GM23338 (cell line): ENCODE results near the gene RPL26. TPM values are rescaled to one million over a fixed set of nuclear protein-coding genes. Genes with fewer than 3 reads are reported as not detected.

ENCODE experiments used
- ATAC-seq: fragments of 200-7000 bp; cut with Tn5 transposase; 3 replicates; pipeline ENCODE4 v1.9.1; 2020
- DNase-seq: peaks from one replicate; pipeline ENCODE4 v3.0.0-alpha.2; 2015; ENCODE audit warnings: low spot score
- H2AFZ ChIP-seq: fragments of 200-600 bp; sonication (generic); 2 replicates; pipeline ENCODE4 v1.8.0; 2016; ENCODE audit warnings: antibody characterized with exemption, mild to moderate bottlenecking, moderate library complexity
- H3F3A ChIP-seq: fragments of 200-600 bp; sonication (generic); replicated peaks from 2 replicates; pipeline ENCODE4 v1.8.0; 2017; ENCODE audit warnings: antibody characterized with exemption, mixed run types, low read depth
- H3K27ac ChIP-seq: fragments of 200-600 bp; sonication (generic); 2 replicates; pipeline ENCODE4 v1.6.1; 2016; ENCODE audit warnings: low read depth
- H3K27me3 ChIP-seq: fragments of 200-600 bp; sonication (generic); 2 replicates; pipeline ENCODE4 v1.8.0; 2016; ENCODE audit warnings: mild to moderate bottlenecking, mixed run types, moderate library complexity; ENCODE audit not compliant: insufficient read depth
- H3K36me3 ChIP-seq: fragments of 200-600 bp; sonication (generic); 2 replicates; pipeline ENCODE4 v1.8.0; 2016; ENCODE audit warnings: mild to moderate bottlenecking; ENCODE audit not compliant: insufficient read depth
- H3K4me1 ChIP-seq: fragments of 200-600 bp; sonication (generic); 2 replicates; pipeline ENCODE4 v1.8.0; 2016; ENCODE audit warnings: mild to moderate bottlenecking, moderate library complexity; ENCODE audit not compliant: insufficient read depth
- H3K4me2 ChIP-seq: fragments of 200-600 bp; sonication (generic); 2 replicates; pipeline ENCODE4 v1.7.1; 2017; ENCODE audit warnings: mixed run types
- H3K4me3 ChIP-seq: fragments of 200-600 bp; sonication (generic); 2 replicates; pipeline ENCODE4 v1.6.1; 2016; ENCODE audit warnings: mixed run types
- H3K79me2 ChIP-seq: fragments of 200-600 bp; sonication (generic); replicated peaks from 2 replicates; pipeline ENCODE4 v1.8.0; 2017; ENCODE audit warnings: mild to moderate bottlenecking; ENCODE audit not compliant: insufficient read depth
- H3K9me2 ChIP-seq: fragments of 200-600 bp; sonication (generic); 2 replicates; pipeline ENCODE4 v1.8.0; 2017; ENCODE audit not compliant: insufficient read depth
- H4K20me1 ChIP-seq: fragments of 200-600 bp; sonication (generic); replicated peaks from 2 replicates; pipeline ENCODE4 v1.8.0; 2017; ENCODE audit warnings: mild to moderate bottlenecking; ENCODE audit not compliant: insufficient read depth
- H3K27ac Mint-ChIP-seq: 2 replicates; pipeline ENCODE4 v1.8.0; 2020; ENCODE audit warnings: inconsistent platforms, mild to moderate bottlenecking, moderate library complexity, mixed read lengths
- H3K27me3 Mint-ChIP-seq: 3 replicates; pipeline ENCODE4 v1.8.0; 2022; ENCODE audit warnings: low read depth, mild to moderate bottlenecking, moderate library complexity, mixed read lengths, inconsistent platforms; ENCODE audit not compliant: insufficient read depth, poor library complexity
- H3K36me3 Mint-ChIP-seq: 3 replicates; pipeline ENCODE4 v1.8.0; 2021; ENCODE audit warnings: low read depth, mild to moderate bottlenecking, inconsistent platforms, moderate library complexity, mixed read lengths
- H3K4me1 Mint-ChIP-seq: 3 replicates; pipeline ENCODE4 v1.8.0; 2020; ENCODE audit warnings: mild to moderate bottlenecking, inconsistent platforms, mixed read lengths
- H3K4me3 Mint-ChIP-seq: 3 replicates; pipeline ENCODE4 v1.8.0; 2021; ENCODE audit warnings: moderate library complexity, mild to moderate bottlenecking, inconsistent platforms, mixed read lengths
- H3K9me3 Mint-ChIP-seq: 3 replicates; pipeline ENCODE4 v1.8.0; 2020; ENCODE audit warnings: moderate library complexity, mild to moderate bottlenecking, inconsistent platforms, mixed read lengths
- CREB1 ChIP-seq: fragments of 250-450 bp; sonication (Bioruptor Pico); IDR thresholded peaks from 2 replicates; pipeline ENCODE4 v1.5.0; 2020; ENCODE audit warnings: low read depth, mild to moderate bottlenecking, moderate library complexity
- EZH2 ChIP-seq: fragments of 200-600 bp; sonication (generic); IDR thresholded peaks from one replicate; pipeline ENCODE4 v1.8.0; 2017; ENCODE audit warnings: antibody characterized with exemption, mild to moderate bottlenecking, low read depth; ENCODE audit not compliant: unreplicated experiment
- EZH2phosphoT487 ChIP-seq: fragments of 200-600 bp; sonication (generic); IDR thresholded peaks from one replicate; pipeline ENCODE4 v1.8.1; 2018; ENCODE audit warnings: antibody characterized with exemption; ENCODE audit not compliant: unreplicated experiment
- JUNB ChIP-seq: IDR thresholded peaks from one replicate; pipeline ENCODE4 v1.6.1; 2016; ENCODE audit warnings: antibody characterized with exemption; ENCODE audit not compliant: unreplicated experiment
- NANOG ChIP-seq: IDR thresholded peaks from 2 replicates; pipeline ENCODE4 v1.6.1; 2016; ENCODE audit warnings: antibody characterized with exemption, borderline replicate concordance
- POLR2AphosphoS5 ChIP-seq: IDR thresholded peaks from 2 replicates; pipeline ENCODE4 v1.6.1; 2016; ENCODE audit warnings: antibody characterized with exemption, low read depth
- STAT1 ChIP-seq: IDR thresholded peaks from one replicate; pipeline ENCODE4 v1.6.1; 2016; ENCODE audit warnings: antibody characterized with exemption; ENCODE audit not compliant: unreplicated experiment
- ZNF114 ChIP-seq: fragments of 250-450 bp; sonication (Bioruptor Pico); IDR thresholded peaks from 2 replicates; pipeline ENCODE4 v1.5.0; 2020; ENCODE audit warnings: mild to moderate bottlenecking, moderate library complexity
- ZNF331 ChIP-seq: fragments of 250-450 bp; sonication (Bioruptor Pico); IDR thresholded peaks from 2 replicates; pipeline ENCODE4 v1.5.0; 2020; ENCODE audit warnings: low read depth, mild to moderate bottlenecking, moderate library complexity
- polyA plus RNA-seq: library from polyadenylated mRNA; unstranded; fragments of >200 nt; fragmentation: Nextera tagmentation; extraction: Ambion mirVana; gene quantifications from 2 replicates; pipeline ENCODE4 v1.2.1, GENCODE V29; 2016
- total RNA-seq: library from RNA; depleted of rRNA; stranded (reverse); fragments of >200 nt; shearing (Covaris generic); gene quantifications from 2 replicates; pipeline ENCODE4 v1.2.3, GENCODE V29; 2014
- TF ChIP-seq, protein P1 (sequence below), 2 experiments: fragments of 200-600 bp in 1 of 2; sonication (generic) in 1 of 2; conservative IDR thresholded peaks; 2 replicates each; pipeline versions ENCODE4 v1.5.1 to v1.6.1; 2016 to 2017; ENCODE audit warnings: antibody characterized with exemption in 2 of 2, low read depth in 2 of 2, mild to moderate bottlenecking in 2 of 2, moderate library complexity in 1 of 2
- TF ChIP-seq, protein P2 (sequence below): IDR thresholded peaks from one replicate; pipeline ENCODE4 v1.6.1; 2018; ENCODE audit warnings: antibody characterized with exemption; ENCODE audit not compliant: unreplicated experiment
- TF ChIP-seq, protein P3 (sequence below): fragments of 250-450 bp; sonication (Bioruptor Pico); IDR thresholded peaks from 2 replicates; pipeline ENCODE4 v1.5.0; 2020; ENCODE audit warnings: mild to moderate bottlenecking, moderate library complexity
- TF ChIP-seq, protein P4 (sequence below): IDR thresholded peaks from 2 replicates; pipeline ENCODE4 v1.6.1; 2016; ENCODE audit warnings: antibody characterized with exemption

RPL26 gene
- total and polyA plus RNA-seq, 2 experiments from 2014 or later = 2,274 to 3,158 TPM

DNA sequence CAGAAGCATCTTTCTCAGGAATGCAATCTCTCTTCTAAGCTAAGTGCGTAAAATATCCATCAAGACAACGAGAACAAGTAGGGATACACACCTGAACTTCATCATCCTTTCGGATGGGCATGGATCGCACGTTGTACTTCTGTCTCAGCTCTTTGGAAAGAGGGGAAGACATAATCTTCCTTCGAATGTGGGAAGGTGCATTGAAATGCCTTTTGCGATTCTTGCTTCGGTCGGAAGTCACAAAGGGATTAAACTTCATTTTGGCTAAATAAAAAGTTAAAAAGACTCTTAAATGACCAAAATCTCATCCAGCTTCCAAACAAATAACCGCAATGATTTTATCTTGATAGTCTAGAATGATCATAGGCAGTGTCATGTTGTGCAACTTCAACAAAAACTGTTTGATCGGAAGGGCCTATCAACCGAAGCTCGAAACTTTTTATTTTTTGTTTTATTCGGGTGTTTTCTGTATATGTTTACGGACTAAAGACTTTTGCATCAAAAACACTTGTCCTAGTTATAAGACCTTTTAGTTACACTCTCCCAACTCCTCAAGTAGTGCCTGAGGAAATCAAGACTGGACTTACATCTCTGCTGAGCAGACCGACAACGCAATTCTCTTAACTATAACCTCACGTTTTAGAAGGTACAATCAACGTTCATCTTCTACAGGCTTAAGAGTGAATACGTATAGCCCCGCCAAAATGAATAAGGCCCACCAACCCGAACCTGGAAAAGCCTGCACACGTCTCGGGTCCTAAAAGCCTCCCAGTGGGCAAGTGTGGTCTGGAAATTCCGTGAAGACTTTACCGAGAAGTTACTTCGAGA is 727 bp downstream of the RPL26 start:
- peaks cover 46% of the 10 kb centered on the region for H3K79me2 ChIP-seq
- Mint-ChIP-seq H3K9me3 (peaks cover 3% of the 10 kb centered on the region; the same call in 1 of the 3 replicates), H3K36me3 (peaks cover 64% of the 10 kb centered on the region), H3K27me3 (peaks cover 15% of the 10 kb centered on the region), H3K27ac (peak overlapping the region; percentile 100), H3K4me1 (peaks cover 39% of the 10 kb centered on the region), H3K4me3 (peak overlapping the region; percentile 100)
- H3K4me1 ChIP-seq = peaks cover 29% of the 10 kb centered on the region
- peak overlapping the region; percentile 93 for H3K4me3 ChIP-seq
- peak overlapping the region; percentile 99 for H3K27ac ChIP-seq
- TF ChIP-seq EZH2phosphoT487 (no peak), ZNF331 (no peak), ZNF114 (no peak), JUNB (no peak), NANOG (no peak), POLR2AphosphoS5 (no peak), CREB1 (CRISPR knock-in tag) (no peak), EZH2 (no peak), STAT1 (no peak)
- TF ChIP-seq, protein P1, sequence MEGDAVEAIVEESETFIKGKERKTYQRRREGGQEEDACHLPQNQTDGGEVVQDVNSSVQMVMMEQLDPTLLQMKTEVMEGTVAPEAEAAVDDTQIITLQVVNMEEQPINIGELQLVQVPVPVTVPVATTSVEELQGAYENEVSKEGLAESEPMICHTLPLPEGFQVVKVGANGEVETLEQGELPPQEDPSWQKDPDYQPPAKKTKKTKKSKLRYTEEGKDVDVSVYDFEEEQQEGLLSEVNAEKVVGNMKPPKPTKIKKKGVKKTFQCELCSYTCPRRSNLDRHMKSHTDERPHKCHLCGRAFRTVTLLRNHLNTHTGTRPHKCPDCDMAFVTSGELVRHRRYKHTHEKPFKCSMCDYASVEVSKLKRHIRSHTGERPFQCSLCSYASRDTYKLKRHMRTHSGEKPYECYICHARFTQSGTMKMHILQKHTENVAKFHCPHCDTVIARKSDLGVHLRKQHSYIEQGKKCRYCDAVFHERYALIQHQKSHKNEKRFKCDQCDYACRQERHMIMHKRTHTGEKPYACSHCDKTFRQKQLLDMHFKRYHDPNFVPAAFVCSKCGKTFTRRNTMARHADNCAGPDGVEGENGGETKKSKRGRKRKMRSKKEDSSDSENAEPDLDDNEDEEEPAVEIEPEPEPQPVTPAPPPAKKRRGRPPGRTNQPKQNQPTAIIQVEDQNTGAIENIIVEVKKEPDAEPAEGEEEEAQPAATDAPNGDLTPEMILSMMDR (conservative IDR thresholded peaks at IDR 0.05; ENCODE audit: low read depth in 2 of 2) = no peak
- TF ChIP-seq, protein P2, sequence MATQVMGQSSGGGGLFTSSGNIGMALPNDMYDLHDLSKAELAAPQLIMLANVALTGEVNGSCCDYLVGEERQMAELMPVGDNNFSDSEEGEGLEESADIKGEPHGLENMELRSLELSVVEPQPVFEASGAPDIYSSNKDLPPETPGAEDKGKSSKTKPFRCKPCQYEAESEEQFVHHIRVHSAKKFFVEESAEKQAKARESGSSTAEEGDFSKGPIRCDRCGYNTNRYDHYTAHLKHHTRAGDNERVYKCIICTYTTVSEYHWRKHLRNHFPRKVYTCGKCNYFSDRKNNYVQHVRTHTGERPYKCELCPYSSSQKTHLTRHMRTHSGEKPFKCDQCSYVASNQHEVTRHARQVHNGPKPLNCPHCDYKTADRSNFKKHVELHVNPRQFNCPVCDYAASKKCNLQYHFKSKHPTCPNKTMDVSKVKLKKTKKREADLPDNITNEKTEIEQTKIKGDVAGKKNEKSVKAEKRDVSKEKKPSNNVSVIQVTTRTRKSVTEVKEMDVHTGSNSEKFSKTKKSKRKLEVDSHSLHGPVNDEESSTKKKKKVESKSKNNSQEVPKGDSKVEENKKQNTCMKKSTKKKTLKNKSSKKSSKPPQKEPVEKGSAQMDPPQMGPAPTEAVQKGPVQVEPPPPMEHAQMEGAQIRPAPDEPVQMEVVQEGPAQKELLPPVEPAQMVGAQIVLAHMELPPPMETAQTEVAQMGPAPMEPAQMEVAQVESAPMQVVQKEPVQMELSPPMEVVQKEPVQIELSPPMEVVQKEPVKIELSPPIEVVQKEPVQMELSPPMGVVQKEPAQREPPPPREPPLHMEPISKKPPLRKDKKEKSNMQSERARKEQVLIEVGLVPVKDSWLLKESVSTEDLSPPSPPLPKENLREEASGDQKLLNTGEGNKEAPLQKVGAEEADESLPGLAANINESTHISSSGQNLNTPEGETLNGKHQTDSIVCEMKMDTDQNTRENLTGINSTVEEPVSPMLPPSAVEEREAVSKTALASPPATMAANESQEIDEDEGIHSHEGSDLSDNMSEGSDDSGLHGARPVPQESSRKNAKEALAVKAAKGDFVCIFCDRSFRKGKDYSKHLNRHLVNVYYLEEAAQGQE = no peak
- TF ChIP-seq, protein P3, sequence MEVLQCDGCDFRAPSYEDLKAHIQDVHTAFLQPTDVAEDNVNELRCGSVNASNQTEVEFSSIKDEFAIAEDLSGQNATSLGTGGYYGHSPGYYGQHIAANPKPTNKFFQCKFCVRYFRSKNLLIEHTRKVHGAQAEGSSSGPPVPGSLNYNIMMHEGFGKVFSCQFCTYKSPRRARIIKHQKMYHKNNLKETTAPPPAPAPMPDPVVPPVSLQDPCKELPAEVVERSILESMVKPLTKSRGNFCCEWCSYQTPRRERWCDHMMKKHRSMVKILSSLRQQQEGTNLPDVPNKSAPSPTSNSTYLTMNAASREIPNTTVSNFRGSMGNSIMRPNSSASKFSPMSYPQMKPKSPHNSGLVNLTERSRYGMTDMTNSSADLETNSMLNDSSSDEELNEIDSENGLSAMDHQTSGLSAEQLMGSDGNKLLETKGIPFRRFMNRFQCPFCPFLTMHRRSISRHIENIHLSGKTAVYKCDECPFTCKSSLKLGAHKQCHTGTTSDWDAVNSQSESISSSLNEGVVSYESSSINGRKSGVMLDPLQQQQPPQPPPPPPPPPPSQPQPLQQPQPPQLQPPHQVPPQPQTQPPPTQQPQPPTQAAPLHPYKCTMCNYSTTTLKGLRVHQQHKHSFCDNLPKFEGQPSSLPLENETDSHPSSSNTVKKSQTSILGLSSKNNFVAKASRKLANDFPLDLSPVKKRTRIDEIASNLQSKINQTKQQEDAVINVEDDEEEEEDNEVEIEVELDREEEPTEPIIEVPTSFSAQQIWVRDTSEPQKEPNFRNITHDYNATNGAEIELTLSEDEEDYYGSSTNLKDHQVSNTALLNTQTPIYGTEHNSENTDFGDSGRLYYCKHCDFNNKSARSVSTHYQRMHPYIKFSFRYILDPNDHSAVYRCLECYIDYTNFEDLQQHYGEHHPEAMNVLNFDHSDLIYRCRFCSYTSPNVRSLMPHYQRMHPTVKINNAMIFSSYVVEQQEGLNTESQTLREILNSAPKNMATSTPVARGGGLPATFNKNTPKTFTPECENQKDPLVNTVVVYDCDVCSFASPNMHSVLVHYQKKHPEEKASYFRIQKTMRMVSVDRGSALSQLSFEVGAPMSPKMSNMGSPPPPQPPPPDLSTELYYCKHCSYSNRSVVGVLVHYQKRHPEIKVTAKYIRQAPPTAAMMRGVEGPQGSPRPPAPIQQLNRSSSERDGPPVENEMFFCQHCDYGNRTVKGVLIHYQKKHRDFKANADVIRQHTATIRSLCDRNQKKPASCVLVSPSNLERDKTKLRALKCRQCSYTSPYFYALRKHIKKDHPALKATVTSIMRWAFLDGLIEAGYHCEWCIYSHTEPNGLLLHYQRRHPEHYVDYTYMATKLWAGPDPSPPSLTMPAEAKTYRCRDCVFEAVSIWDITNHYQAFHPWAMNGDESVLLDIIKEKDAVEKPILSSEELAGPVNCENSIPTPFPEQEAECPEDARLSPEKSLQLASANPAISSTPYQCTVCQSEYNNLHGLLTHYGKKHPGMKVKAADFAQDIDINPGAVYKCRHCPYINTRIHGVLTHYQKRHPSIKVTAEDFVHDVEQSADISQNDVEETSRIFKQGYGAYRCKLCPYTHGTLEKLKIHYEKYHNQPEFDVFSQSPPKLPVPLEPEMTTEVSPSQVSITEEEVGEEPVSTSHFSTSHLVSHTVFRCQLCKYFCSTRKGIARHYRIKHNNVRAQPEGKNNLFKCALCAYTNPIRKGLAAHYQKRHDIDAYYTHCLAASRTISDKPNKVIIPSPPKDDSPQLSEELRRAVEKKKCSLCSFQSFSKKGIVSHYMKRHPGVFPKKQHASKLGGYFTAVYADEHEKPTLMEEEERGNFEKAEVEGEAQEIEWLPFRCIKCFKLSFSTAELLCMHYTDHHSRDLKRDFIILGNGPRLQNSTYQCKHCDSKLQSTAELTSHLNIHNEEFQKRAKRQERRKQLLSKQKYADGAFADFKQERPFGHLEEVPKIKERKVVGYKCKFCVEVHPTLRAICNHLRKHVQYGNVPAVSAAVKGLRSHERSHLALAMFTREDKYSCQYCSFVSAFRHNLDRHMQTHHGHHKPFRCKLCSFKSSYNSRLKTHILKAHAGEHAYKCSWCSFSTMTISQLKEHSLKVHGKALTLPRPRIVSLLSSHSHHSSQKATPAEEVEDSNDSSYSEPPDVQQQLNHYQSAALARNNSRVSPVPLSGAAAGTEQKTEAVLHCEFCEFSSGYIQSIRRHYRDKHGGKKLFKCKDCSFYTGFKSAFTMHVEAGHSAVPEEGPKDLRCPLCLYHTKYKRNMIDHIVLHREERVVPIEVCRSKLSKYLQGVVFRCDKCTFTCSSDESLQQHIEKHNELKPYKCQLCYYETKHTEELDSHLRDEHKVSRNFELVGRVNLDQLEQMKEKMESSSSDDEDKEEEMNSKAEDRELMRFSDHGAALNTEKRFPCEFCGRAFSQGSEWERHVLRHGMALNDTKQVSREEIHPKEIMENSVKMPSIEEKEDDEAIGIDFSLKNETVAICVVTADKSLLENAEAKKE (CRISPR knock-in tag) = no peak
- TF ChIP-seq, protein P4, sequence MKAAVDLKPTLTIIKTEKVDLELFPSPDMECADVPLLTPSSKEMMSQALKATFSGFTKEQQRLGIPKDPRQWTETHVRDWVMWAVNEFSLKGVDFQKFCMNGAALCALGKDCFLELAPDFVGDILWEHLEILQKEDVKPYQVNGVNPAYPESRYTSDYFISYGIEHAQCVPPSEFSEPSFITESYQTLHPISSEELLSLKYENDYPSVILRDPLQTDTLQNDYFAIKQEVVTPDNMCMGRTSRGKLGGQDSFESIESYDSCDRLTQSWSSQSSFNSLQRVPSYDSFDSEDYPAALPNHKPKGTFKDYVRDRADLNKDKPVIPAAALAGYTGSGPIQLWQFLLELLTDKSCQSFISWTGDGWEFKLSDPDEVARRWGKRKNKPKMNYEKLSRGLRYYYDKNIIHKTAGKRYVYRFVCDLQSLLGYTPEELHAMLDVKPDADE = no peak
- peaks cover 53% of the 10 kb centered on the region for H3F3A ChIP-seq
- H4K20me1 ChIP-seq = peaks cover 32% of the 10 kb centered on the region
- H3K9me2 ChIP-seq = no peaks in the 10 kb centered on the region
- peaks cover 49% of the 10 kb centered on the region for H3K36me3 ChIP-seq
- no peak overlapping the region for H2AFZ ChIP-seq
- ATAC-seq = no peak
- H3K27me3 ChIP-seq = no peaks in the 10 kb centered on the region
- H3K4me2 ChIP-seq = peak overlapping the region; percentile 85
- no peak for DNase-seq
